SK-N-SH (cell line): Measurements from ENCODE around the gene KDELR1. TPM values are rescaled to one million over a fixed set of nuclear protein-coding genes. Genes with fewer than 3 reads are reported as not detected.

Experiments used
- CTCF ChIA-PET: fragments of 300-600, 350-600 bp; formaldehyde crosslinking; extraction: SDS; loops from one replicate; lab custom pipeline; 2021; lab: Yijun Ruan, JAX
- POLR2A ChIA-PET: fragments of 350-600 bp; sonication (Branson Sonifier 250); formaldehyde crosslinking; extraction: SDS; loops from one replicate; lab custom pipeline; 2020; ENCODE audit warnings: antibody characterized with exemption, inconsistent platforms; lab: Yijun Ruan, JAX
- DNase-seq: peaks from one replicate; pipeline ENCODE4 v3.0.0; 2012
- H2AFZ ChIP-seq: fragments of 200-600 bp; sonication (generic); 2 replicates; pipeline ENCODE4 v1.8.1; 2016; ENCODE audit warnings: antibody characterized with exemption, mild to moderate bottlenecking, low read depth
- H3F3A ChIP-seq: fragments of 200-600 bp; sonication (generic); replicated peaks from 2 replicates; pipeline ENCODE3; 2016; ENCODE audit warnings: antibody characterized with exemption, mild to moderate bottlenecking; ENCODE audit not compliant: insufficient read depth
- H3K27ac ChIP-seq, 2 experiments: fragments of 200-500 bp in 1 of 2; fragments of 200-600 bp in 1 of 2; sonication (Bioruptor generic) in 1 of 2; sonication (generic), shearing (Covaris generic) in 1 of 2; 2 replicates each; pipeline versions ENCODE4 v1.5.1 to v1.6.1; 2014 to 2016; ENCODE audit warnings: low read depth in 2 of 2, inconsistent platforms in 1 of 2, low read length in 1 of 2, mild to moderate bottlenecking in 1 of 2, mixed read lengths in 1 of 2
- H3K27me3 ChIP-seq: fragments of 200-600 bp; sonication (generic), shearing (Covaris generic); 2 replicates; pipeline ENCODE4 v1.6.1; 2016; ENCODE audit warnings: mixed run types; ENCODE audit not compliant: insufficient read depth
- H3K36me3 ChIP-seq, 2 experiments: fragments of 200-500 bp in 1 of 2; fragments of 200-600 bp in 1 of 2; sonication (Bioruptor generic) in 1 of 2; sonication (generic) in 1 of 2; replicated peaks in 1 of 2; 2 replicates each; pipeline versions ENCODE3 to v1.5.1; 2014 to 2016; ENCODE audit warnings: low read length in 1 of 2, mild to moderate bottlenecking in 1 of 2; ENCODE audit not compliant: insufficient read depth in 2 of 2, control insufficient read depth in 1 of 2
- H3K4me1 ChIP-seq, 2 experiments: fragments of 200-500 bp in 1 of 2; fragments of 200-600 bp in 1 of 2; sonication (Bioruptor generic) in 1 of 2; sonication (generic), shearing (Covaris generic) in 1 of 2; 2 replicates each; pipeline versions ENCODE4 v1.5.1 to v1.6.1; 2014 to 2016; ENCODE audit warnings: low read depth in 1 of 2, low read length in 1 of 2, mixed run types in 1 of 2; ENCODE audit not compliant: insufficient read depth in 2 of 2, control insufficient read depth in 1 of 2
- H3K4me2 ChIP-seq: fragments of 200-600 bp; sonication (generic), shearing (Covaris generic); 2 replicates; pipeline ENCODE4 v1.6.1; 2017; ENCODE audit warnings: mixed run types
- H3K4me3 ChIP-seq, 2 experiments: fragments of 200-500 bp in 1 of 2; fragments of 200-600 bp in 1 of 2; sonication (Bioruptor generic) in 1 of 2; sonication (generic), shearing (Covaris generic) in 1 of 2; 2 replicates each; pipeline versions ENCODE4 v1.5.1 to v1.8.1; 2014 to 2016; ENCODE audit warnings: low read depth in 2 of 2, inconsistent platforms in 1 of 2, low read length in 1 of 2, mild to moderate bottlenecking in 1 of 2, mixed read lengths in 1 of 2, moderate library complexity in 1 of 2
- H3K79me2 ChIP-seq: fragments of 200-600 bp; sonication (generic); 2 replicates; pipeline ENCODE4 v1.8.1; 2017; ENCODE audit warnings: mild to moderate bottlenecking; ENCODE audit not compliant: insufficient read depth
- H3K9ac ChIP-seq: fragments of 200-600 bp; sonication (generic); 2 replicates; pipeline ENCODE4 v1.6.1; 2017; ENCODE audit warnings: mixed run types
- H3K9me2 ChIP-seq: fragments of 200-600 bp; sonication (generic); 2 replicates; pipeline ENCODE4 v1.6.1; 2017; ENCODE audit warnings: mixed run types
- H3K9me3 ChIP-seq: fragments of 200-600 bp; sonication (generic); 2 replicates; pipeline ENCODE4 v1.6.1; 2017; ENCODE audit warnings: mixed run types, mild to moderate bottlenecking, moderate library complexity
- H4K20me1 ChIP-seq: fragments of 200-600 bp; sonication (generic); 2 replicates; pipeline ENCODE4 v1.6.1; 2017; ENCODE audit warnings: mild to moderate bottlenecking, mixed run types; ENCODE audit not compliant: insufficient read depth
- CHD2 ChIP-seq: fragments of 150-350 bp; IDR thresholded peaks from 2 replicates; pipeline ENCODE4 v1.6.1; 2018; ENCODE audit warnings: low read length; ENCODE audit not compliant: partially characterized antibody
- ELF1 ChIP-seq: IDR thresholded peaks from 2 replicates; pipeline ENCODE4 v1.4.0; 2012
- EZH2phosphoT487 ChIP-seq: fragments of 200-600 bp; sonication (generic); IDR thresholded peaks from 2 replicates; pipeline ENCODE4 v1.6.1; 2017; ENCODE audit warnings: low read depth, mixed run types, mild to moderate bottlenecking, antibody characterized with exemption, moderate library complexity, borderline replicate concordance
- FOXM1 ChIP-seq: IDR thresholded peaks from 2 replicates; pipeline ENCODE4 v1.4.0; 2012; ENCODE audit warnings: low read depth, mild to moderate bottlenecking
- GABPA ChIP-seq: IDR thresholded peaks from 2 replicates; pipeline ENCODE4 v1.4.0; 2012; ENCODE audit warnings: low read depth, mild to moderate bottlenecking
- GATA2 ChIP-seq: sonication (generic); formaldehyde crosslinking; IDR thresholded peaks from 2 replicates; pipeline ENCODE4 v1.5.0; 2020; ENCODE audit warnings: mild to moderate bottlenecking, missing genetic modification reagents
- JUND ChIP-seq: IDR thresholded peaks from 2 replicates; pipeline ENCODE4 v1.4.0; 2012
- MEF2A ChIP-seq: IDR thresholded peaks from 2 replicates; pipeline ENCODE4 v1.4.0; 2012; ENCODE audit warnings: low read depth, borderline replicate concordance
- NFIC ChIP-seq: IDR thresholded peaks from 2 replicates; pipeline ENCODE4 v1.4.0; 2012; ENCODE audit warnings: borderline replicate concordance
- NRF1 ChIP-seq: IDR thresholded peaks from 2 replicates; pipeline ENCODE4 v1.6.1; 2012; ENCODE audit warnings: low read depth, mild to moderate bottlenecking, low read length
- POLR2AphosphoS5 ChIP-seq: IDR thresholded peaks from 2 replicates; pipeline ENCODE4 v1.6.1; 2012; ENCODE audit warnings: low read depth, low read length
- RAD21 ChIP-seq: IDR thresholded peaks from 2 replicates; pipeline ENCODE4 v1.6.1; 2012; ENCODE audit warnings: mild to moderate bottlenecking, low read length
- RFX5 ChIP-seq: IDR thresholded peaks from 2 replicates; pipeline ENCODE4 v1.6.1; 2012; ENCODE audit warnings: mild to moderate bottlenecking, improper control_type of control experiment, low read length
- RXRA ChIP-seq: IDR thresholded peaks from 2 replicates; pipeline ENCODE4 v1.4.0; 2012; ENCODE audit warnings: low read depth, mild to moderate bottlenecking, borderline replicate concordance
- SIN3A ChIP-seq: IDR thresholded peaks from 2 replicates; pipeline ENCODE4 v1.6.1; 2012; ENCODE audit warnings: low read depth, mild to moderate bottlenecking, low read length, moderate library complexity, borderline replicate concordance
- SMC3 ChIP-seq: IDR thresholded peaks from 2 replicates; pipeline ENCODE4 v1.6.1; 2012; ENCODE audit warnings: low read depth, low read length, improper control_type of control experiment
- TCF12 ChIP-seq: IDR thresholded peaks from 2 replicates; pipeline ENCODE4 v1.4.0; 2012
- TEAD4 ChIP-seq: IDR thresholded peaks from 2 replicates; pipeline ENCODE4 v1.4.0; 2012; ENCODE audit warnings: mild to moderate bottlenecking, borderline replicate concordance; ENCODE audit not compliant: insufficient read depth
- WGBS: methylation state at CpG from one replicate; pipeline ENCODE4 v1.1.6; 2017; ENCODE audit warnings: low lambda C conversion rate; 5-methylcytosine and 5-hydroxymethylcytosine counted together
- polyA plus RNA-seq, 3 experiments: library from polyadenylated mRNA; depleted of rRNA; stranded (reverse); fragments of >200 nt; gene quantifications; 2 replicates each; pipeline ENCODE4 v1.2.3, GENCODE V29; 2012
- TF ChIP-seq, protein P1 (sequence below): IDR thresholded peaks from 2 replicates; pipeline ENCODE4; 2012
- TF ChIP-seq, protein P2 (sequence below): IDR thresholded peaks from 2 replicates; pipeline ENCODE4 v1.4.0; 2012; ENCODE audit warnings: low read depth

KDELR1 gene
- polyA plus RNA-seq, 1 of the 3 experiments (the other 2 are of a cell fraction): 138 TPM

DNA sequence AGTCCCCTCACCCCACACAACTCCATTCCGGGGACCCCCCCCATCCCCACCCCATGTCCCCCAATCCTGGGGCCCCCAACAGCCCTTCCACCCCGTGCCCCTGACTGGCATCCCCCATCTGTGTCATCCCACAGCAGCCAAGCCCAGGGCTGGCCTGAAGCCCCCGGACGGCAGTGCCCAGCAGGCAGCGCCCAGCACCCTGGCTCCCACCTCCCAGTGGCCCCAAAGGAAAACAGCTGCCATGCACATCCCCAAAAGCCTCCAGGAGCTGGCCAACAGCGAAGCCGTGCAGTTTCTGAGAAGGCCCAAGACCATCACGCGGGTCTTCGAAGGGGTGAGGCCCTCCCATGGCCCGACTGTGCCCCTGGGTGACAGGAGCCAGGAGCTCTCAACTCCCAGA, 25.7 kb downstream of the KDELR1 start:
- Histone ChIP-seq H3K4me3 (no peak overlapping the region), H3K4me1 (peaks cover 4 to 30% of the 10 kb centered on the region in 2 experiments; a peak in 1 of 4 replicates), H3F3A (peaks cover 6% of the 10 kb centered on the region), H3K79me2 (no peaks in the 10 kb centered on the region), H2AFZ (no peak overlapping the region), H4K20me1 (no peaks in the 10 kb centered on the region), H3K9me2 (no peaks in the 10 kb centered on the region), H3K27ac (no peak overlapping the region), H3K4me2 (no peak overlapping the region), H3K9me3 (no peaks in the 10 kb centered on the region), H3K36me3 (no peaks in the 10 kb centered on the region), H3K9ac (no peak overlapping the region), H3K27me3 (no peaks in the 10 kb centered on the region)
- DNase-seq: no peak
- 89% methylated on average over 11 of the region's 11 CpGs for WGBS
- TF ChIP-seq RXRA (no peak), TCF12 (no peak), FOXM1 (no peak), GATA2 (CRISPR knock-in tag) (no peak), ELF1 (no peak), RFX5 (no peak), SMC3 (no peak), EZH2phosphoT487 (no peak), POLR2AphosphoS5 (no peak), GABPA (no peak), CHD2 (no peak), MEF2A (no peak), NRF1 (no peak), RAD21 (no peak), JUND (no peak)
- TF ChIP-seq, protein P1, sequence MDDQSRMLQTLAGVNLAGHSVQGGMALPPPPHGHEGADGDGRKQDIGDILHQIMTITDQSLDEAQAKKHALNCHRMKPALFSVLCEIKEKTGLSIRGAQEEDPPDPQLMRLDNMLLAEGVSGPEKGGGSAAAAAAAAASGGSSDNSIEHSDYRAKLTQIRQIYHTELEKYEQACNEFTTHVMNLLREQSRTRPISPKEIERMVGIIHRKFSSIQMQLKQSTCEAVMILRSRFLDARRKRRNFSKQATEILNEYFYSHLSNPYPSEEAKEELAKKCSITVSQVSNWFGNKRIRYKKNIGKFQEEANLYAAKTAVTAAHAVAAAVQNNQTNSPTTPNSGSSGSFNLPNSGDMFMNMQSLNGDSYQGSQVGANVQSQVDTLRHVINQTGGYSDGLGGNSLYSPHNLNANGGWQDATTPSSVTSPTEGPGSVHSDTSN: no peak
- TF ChIP-seq, protein P2, sequence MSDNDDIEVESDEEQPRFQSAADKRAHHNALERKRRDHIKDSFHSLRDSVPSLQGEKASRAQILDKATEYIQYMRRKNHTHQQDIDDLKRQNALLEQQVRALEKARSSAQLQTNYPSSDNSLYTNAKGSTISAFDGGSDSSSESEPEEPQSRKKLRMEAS: no peak
- CTCF ChIA-PET: interaction anchor here (3.4 kb wide), 1 partner anchor 25 kb away, joined by 14 read pairs; the partner anchor contains the start of gene KDELR1
- POLR2A ChIA-PET: interaction anchor here (1.0 kb wide), 1 partner anchor 35 kb away, joined by 4 read pairs; no protein-coding TSS in a partner anchor

DNA sequence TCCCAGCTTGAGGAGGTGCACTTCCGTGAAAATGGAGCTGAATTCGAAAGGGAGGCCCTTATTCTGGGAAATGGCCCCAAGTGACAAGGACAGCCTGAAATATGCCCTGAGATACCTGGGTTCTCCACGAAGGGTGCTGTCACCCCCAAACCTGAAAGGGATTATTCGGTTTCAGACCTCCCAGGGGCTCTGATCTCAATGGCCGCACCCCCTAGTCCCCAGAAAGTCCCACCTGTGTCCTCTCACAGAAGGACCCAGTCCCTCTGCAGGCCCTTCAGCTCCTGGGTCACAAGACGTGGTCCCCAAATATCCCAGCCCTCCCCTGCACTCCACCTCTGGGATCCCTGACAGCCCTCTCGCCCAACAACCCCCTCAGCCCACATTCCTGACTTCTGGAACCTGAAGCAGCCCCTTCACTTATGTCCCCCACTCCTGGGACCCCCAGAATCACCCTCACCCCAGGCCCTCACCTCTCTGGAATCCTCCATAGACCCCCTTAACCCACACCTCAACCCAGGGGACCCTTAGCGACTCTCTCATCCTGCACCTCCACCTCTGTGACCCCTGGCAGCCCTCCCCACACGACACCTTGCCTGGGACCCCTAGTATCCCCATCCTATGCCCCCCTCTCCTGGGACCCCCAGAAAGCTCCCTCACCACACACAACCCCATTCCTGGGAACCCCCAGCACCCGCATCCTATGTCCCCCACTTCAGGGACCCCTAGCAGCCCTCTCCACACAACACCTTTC, 26.6 kb downstream of the KDELR1 start:
- Histone ChIP-seq H3K4me2 (peak overlapping the region; percentile 67; the same call in 1 of the 2 replicates), H3K4me1 (peaks cover 4 to 26% of the 10 kb centered on the region in 2 experiments; a peak in 1 of 4 replicates), H3K9ac (peak overlapping the region; percentile 83; the same call in 1 of the 2 replicates), H3K36me3 (no peaks in the 10 kb centered on the region), H4K20me1 (no peaks in the 10 kb centered on the region), H3K9me3 (no peaks in the 10 kb centered on the region), H3K27ac (peak overlapping the region; percentile 40 to 74; a peak in 3 of 4 replicates), H3K4me3 (peak overlapping the region in 1 of 2 experiments; percentile 62; a peak in 1 of 4 replicates), H2AFZ (peak overlapping the region; percentile 81), H3K27me3 (no peaks in the 10 kb centered on the region), H3K9me2 (no peaks in the 10 kb centered on the region), H3K79me2 (no peaks in the 10 kb centered on the region), H3F3A (peaks cover 6% of the 10 kb centered on the region)
- TF ChIP-seq, protein P1: no peak
- TF ChIP-seq RXRA (no peak), TCF12 (no peak), TEAD4 (no peak), SMC3 (no peak), GATA2 (CRISPR knock-in tag) (no peak), SIN3A (no peak), NFIC (no peak)
- no peak for DNase-seq
- 93% methylated on average over 10 of the region's 10 CpGs for WGBS
- POLR2A ChIA-PET: interaction anchor here (0.6 to 2.1 kb wide), 2 partner anchors 26 to 161 kb away, joined by 3 to 11 read pairs; partner anchors contain the start of gene KDELR1
- CTCF ChIA-PET: interaction anchor here (0.9 to 3.4 kb wide), 4 partner anchors 24 to 31 kb away, joined by 3 to 14 read pairs (median 4); partner anchors contain the start of genes GRIN2D and KDELR1
